Measurements from ENCODE around the gene TECR. TPM values are rescaled to one million over a fixed set of nuclear protein-coding genes. Genes with fewer than 3 reads are reported as not detected.
A peak's percentile ranks its signal among the peaks of the same experiment; 100 is the strongest.

The TECR gene
- total and polyA plus RNA-seq, 2 donors (not counting 3 experiments of a cell fraction or from before 2014, with no cell fraction given): 109 to 193 TPM

DNA sequence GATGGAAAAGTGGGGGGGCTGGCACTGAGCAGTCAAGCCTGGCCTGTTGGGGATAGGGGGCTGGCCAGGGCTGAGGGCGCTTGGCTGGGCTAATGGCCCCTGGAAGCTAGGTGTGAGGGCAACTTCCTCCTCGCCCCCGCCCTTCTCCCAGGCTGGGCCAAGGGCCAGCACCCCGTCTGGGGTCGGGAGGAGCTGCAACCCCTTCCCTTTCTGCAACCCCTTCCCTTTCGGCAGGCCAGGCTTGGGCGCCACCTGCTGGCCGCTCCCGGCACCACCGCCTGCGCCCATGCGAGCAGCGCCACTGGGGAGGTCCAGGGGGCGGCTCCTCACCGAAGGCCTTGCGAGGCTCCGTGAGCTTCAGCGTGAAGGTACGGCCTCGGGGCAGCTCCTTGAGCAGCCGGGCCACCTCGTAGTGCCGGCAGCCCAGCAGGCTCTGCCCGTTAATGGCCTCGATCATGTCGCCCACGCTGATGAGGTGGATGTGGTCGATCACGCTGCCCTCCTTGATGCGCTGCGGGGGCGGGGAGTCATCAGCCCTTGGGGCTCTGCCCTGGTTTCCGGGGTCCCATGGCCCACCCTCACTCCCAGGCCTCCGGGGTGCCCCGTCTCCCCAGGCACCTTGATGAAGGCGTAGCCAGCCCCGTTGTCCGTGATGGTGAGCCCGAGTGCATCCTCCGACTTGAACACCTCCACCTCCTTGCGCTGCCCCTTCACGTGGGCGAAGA is 49.3 kb upstream of the TECR start:
- POLR2A ChIA-PET: no interaction called here
- Histone ChIP-seq H3K79me2 (ENCODE audit: control insufficient read depth, insufficient read depth, low read length) (no peaks in the 10 kb centered on the region), H3K9me3 (replicated peaks; ENCODE audit: control insufficient read depth, insufficient read depth, low read length) (no peaks in the 10 kb centered on the region), H3K9ac (replicated peaks; ENCODE audit: extremely low read depth, insufficient read depth, low read length) (no peak overlapping the region), H3K4me1 (ENCODE audit: control insufficient read depth, extremely low read depth, insufficient read depth, low read length) (peaks cover 9% of the 10 kb centered on the region), H3K4me3 (replicated peaks in 1 of 3; ENCODE audit: insufficient read depth in 1 of 3, low read depth in 1 of 3, low read length in 3 of 3) (no peak overlapping the region), H3K27ac (ENCODE audit: insufficient read depth, low read depth, low read length) (no peak overlapping the region), H3K27me3 (ENCODE audit: control insufficient read depth in 2 of 2, insufficient read depth in 2 of 2, low read length in 2 of 2) (no peaks in the 10 kb centered on the region), H3K36me3 (ENCODE audit: control insufficient read depth in 2 of 2, extremely low read depth in 1 of 2, insufficient read depth in 2 of 2, low read length in 2 of 2) (peaks cover 3 to 19% of the 10 kb centered on the region in 2 experiments), H3K9me1 (replicated peaks; ENCODE audit: control insufficient read depth, extremely low read depth, insufficient read depth, low read length) (no peaks in the 10 kb centered on the region), H4K20me1 (replicated peaks; ENCODE audit: control insufficient read depth, extremely low read depth, insufficient read depth, low read length) (no peaks in the 10 kb centered on the region), H2AFZ (ENCODE audit: low read depth, low read length) (no peak overlapping the region), H3K4me2 (ENCODE audit: insufficient read depth, low read length) (no peak overlapping the region)
- no peak for DNase-seq (ENCODE audit: low read depth, low spot score)
- CTCF ChIA-PET: interaction anchor here (0.5 to 4.1 kb wide), 9 partner anchors 8 to 343 kb away, joined by 3 to 12 read pairs (median 5); partner anchors contain the start of genes ASF1B, DNAJB1 and GIPC1
- dilution Hi-C loops (cut with MboI; ENCODE audit: extremely low pct_ligation_motif_present, low sequenced_read_pairs): no loop called here
- TF ChIP-seq EZH2 (IDR thresholded peaks at IDR 0.05; ENCODE audit: borderline replicate concordance, low read depth, low read length, severe bottlenecking) (no peak), GATA2 (IDR thresholded peaks at IDR 0.05; ENCODE audit: insufficient read depth, insufficient read length, low read depth, low read length) (no peak), POLR2AphosphoS5 (IDR thresholded peaks at IDR 0.05; ENCODE audit: insufficient read depth, low read depth, low read length) (no peak)
- TF ChIP-seq, protein P1, sequence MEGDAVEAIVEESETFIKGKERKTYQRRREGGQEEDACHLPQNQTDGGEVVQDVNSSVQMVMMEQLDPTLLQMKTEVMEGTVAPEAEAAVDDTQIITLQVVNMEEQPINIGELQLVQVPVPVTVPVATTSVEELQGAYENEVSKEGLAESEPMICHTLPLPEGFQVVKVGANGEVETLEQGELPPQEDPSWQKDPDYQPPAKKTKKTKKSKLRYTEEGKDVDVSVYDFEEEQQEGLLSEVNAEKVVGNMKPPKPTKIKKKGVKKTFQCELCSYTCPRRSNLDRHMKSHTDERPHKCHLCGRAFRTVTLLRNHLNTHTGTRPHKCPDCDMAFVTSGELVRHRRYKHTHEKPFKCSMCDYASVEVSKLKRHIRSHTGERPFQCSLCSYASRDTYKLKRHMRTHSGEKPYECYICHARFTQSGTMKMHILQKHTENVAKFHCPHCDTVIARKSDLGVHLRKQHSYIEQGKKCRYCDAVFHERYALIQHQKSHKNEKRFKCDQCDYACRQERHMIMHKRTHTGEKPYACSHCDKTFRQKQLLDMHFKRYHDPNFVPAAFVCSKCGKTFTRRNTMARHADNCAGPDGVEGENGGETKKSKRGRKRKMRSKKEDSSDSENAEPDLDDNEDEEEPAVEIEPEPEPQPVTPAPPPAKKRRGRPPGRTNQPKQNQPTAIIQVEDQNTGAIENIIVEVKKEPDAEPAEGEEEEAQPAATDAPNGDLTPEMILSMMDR (IDR thresholded peaks at IDR 0.05; ENCODE audit: extremely low read depth in 1 of 2, insufficient read depth in 1 of 2, low read depth in 1 of 2, low read length in 2 of 2): peak; percentile 88 to 97
- TF ChIP-seq, protein P2, sequence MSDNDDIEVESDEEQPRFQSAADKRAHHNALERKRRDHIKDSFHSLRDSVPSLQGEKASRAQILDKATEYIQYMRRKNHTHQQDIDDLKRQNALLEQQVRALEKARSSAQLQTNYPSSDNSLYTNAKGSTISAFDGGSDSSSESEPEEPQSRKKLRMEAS (IDR thresholded peaks at IDR 0.05; ENCODE audit: insufficient read depth, insufficient read length): no peak
- intact Hi-C loops (cut with micrococcal nuclease): loop anchor here (5.0 kb wide), 1 partner anchor 343 kb away; the partner anchor contains the start of gene ASF1B
- peak; percentile 86 for FAIRE-seq
- no TSS peak for BruUV-seq (replicated peaks)
